Measurements from ENCODE around the gene PLPPR5. TPM values are rescaled to one million over a fixed set of nuclear protein-coding genes. Genes with fewer than 3 reads are reported as not detected.
"Not testable (repeated sequence)": the region's sequence is repeated elsewhere in the genome, so short reads cannot be mapped to it uniquely, and the experiment has no call there.

Gene PLPPR5
- total and polyA plus RNA-seq, 2 of the 8 experiments (the other 6 are each of a cell fraction or from before 2014, with no cell fraction given) = 1.9 to 5.6 TPM

GRCh38 chr1:99036746-99037145, 32.1 kb upstream of the PLPPR5 start:
- H4K91ac ChIP-seq (replicated peaks; ENCODE audit: insufficient read length, low read length); CTCF ChIA-PET (ENCODE audit: partially characterized antibody); H3K4me2 ChIP-seq (ENCODE audit: insufficient read depth in 1 of 2, low read depth in 2 of 2, low read length in 2 of 2): not testable (repeated sequence)

More at GRCh38 chr1:99036746-99037145, 32.1 kb upstream of the PLPPR5 start:
- peaks cover 27 to 32% of the 10 kb centered on the region in 2 experiments for H3K9me3 ChIP-seq (ENCODE audit: insufficient read depth in 2 of 2, low read depth in 1 of 2, low read length in 1 of 2)
- H3K79me2 ChIP-seq (ENCODE audit: control insufficient read depth in 1 of 2, insufficient read depth in 2 of 2, low read length in 2 of 2); H2BK120ac ChIP-seq (replicated peaks; ENCODE audit: low read depth, low read length); H3K18ac ChIP-seq (ENCODE audit: extremely low read depth, low read length); H3K36me3 ChIP-seq (ENCODE audit: control insufficient read depth in 2 of 4, insufficient read depth in 4 of 4, low read length in 3 of 4); H3K23ac ChIP-seq (ENCODE audit: insufficient read length); H3K56ac ChIP-seq (replicated peaks; ENCODE audit: insufficient read length, low read depth, low read length); H3K9ac ChIP-seq (replicated peaks in 1 of 4; ENCODE audit: extremely low read depth in 1 of 4, low read depth in 3 of 4, low read length in 3 of 4); H2BK20ac ChIP-seq (ENCODE audit: low read length); FAIRE-seq; H3K27ac ChIP-seq (ENCODE audit: low read depth, low read length); H4K5ac ChIP-seq (ENCODE audit: insufficient read length, low read depth, low read length); POLR2A ChIA-PET (ENCODE audit: partially characterized antibody); H2AFZ ChIP-seq (ENCODE audit: low read length); H2BK12ac ChIP-seq (ENCODE audit: low read depth, low read length); H3K27me3 ChIP-seq (replicated peaks in 1 of 4; ENCODE audit: control insufficient read depth in 3 of 4, extremely low read depth in 1 of 4, insufficient read depth in 3 of 4, low read length in 3 of 4); H2BK15ac ChIP-seq (ENCODE audit: low read length); H3K79me1 ChIP-seq (ENCODE audit: low read depth, low read length); H4K20me1 ChIP-seq (replicated peaks in 1 of 2; ENCODE audit: control insufficient read depth in 1 of 2, insufficient read depth in 2 of 2, low read length in 2 of 2); H3K14ac ChIP-seq (ENCODE audit: insufficient read length); H3K23me2 ChIP-seq (ENCODE audit: low read depth, low read length); H2AK5ac ChIP-seq (ENCODE audit: low read depth, low read length); H3K4me3 ChIP-seq (ENCODE audit: extremely low read depth in 1 of 4, insufficient read depth in 2 of 4, low read depth in 3 of 4, low read length in 4 of 4); H3K4me1 ChIP-seq (replicated peaks in 1 of 4; ENCODE audit: control insufficient read depth in 3 of 4, insufficient read depth in 4 of 4, low read length in 3 of 4); H3K4ac ChIP-seq (replicated peaks; ENCODE audit: insufficient read length, low read depth, low read length); H2BK5ac ChIP-seq (ENCODE audit: low read depth, low read length); H4K8ac ChIP-seq (ENCODE audit: extremely low read depth, insufficient read depth, low read length); DNase-seq (ENCODE audit: low read depth in 1 of 2, low spot score in 2 of 2): not testable (repeated sequence)
- 96% methylated on average over 5 of the region's 5 CpGs; no CpG with 5 or more reads in 1 of the 2 experiments for WGBS, 2 experiments (ENCODE audit: extremely low coverage in 1 of 2, insufficient coverage in 1 of 2, insufficient read length in 1 of 2, insufficient replicate concordance in 2 of 2, low coverage in 1 of 2, low lambda C conversion rate in 2 of 2, missing lambda C conversion rate in 1 of 2)
